PC-9 (cell line): ENCODE results near the gene MCC.

ENCODE experiments used
- EZH2 ChIP-seq: fragments of 200-600 bp; sonication (generic); IDR thresholded peaks from 2 replicates; pipeline ENCODE4 v1.8.0; 2017; ENCODE audit warnings: antibody characterized with exemption, low read depth
- TF ChIP-seq, protein P1 (sequence below): fragments of 200-600 bp; sonication (generic); conservative IDR thresholded peaks from 2 replicates; pipeline ENCODE4 v1.6.1; 2017; ENCODE audit warnings: mixed run types, antibody characterized with exemption, mild to moderate bottlenecking, moderate library complexity

GRCh38 chr5:113040672-113041260 is 447.5 kb downstream of the MCC start:
- TF ChIP-seq, protein P1, sequence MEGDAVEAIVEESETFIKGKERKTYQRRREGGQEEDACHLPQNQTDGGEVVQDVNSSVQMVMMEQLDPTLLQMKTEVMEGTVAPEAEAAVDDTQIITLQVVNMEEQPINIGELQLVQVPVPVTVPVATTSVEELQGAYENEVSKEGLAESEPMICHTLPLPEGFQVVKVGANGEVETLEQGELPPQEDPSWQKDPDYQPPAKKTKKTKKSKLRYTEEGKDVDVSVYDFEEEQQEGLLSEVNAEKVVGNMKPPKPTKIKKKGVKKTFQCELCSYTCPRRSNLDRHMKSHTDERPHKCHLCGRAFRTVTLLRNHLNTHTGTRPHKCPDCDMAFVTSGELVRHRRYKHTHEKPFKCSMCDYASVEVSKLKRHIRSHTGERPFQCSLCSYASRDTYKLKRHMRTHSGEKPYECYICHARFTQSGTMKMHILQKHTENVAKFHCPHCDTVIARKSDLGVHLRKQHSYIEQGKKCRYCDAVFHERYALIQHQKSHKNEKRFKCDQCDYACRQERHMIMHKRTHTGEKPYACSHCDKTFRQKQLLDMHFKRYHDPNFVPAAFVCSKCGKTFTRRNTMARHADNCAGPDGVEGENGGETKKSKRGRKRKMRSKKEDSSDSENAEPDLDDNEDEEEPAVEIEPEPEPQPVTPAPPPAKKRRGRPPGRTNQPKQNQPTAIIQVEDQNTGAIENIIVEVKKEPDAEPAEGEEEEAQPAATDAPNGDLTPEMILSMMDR = no peak
- TF ChIP-seq EZH2 = no peak
